Measurements from ENCODE around the gene ELOVL5.
"Not testable (repeated sequence)": the region's sequence is repeated elsewhere in the genome, so short reads cannot be mapped to it uniquely, and the experiment has no call there.

The ELOVL5 gene

GRCh38 chr6:53352360-53352759 lies 3.6 kb upstream of the ELOVL5 start:
- no peak overlapping the region for H3K4me2 ChIP-seq (ENCODE audit: low read length)
- TF ChIP-seq CTCF (IDR thresholded peaks at IDR 0.05; ENCODE audit: low read depth, low read length) (no peak), EZH2phosphoT487 (IDR thresholded peaks at IDR 0.05; ENCODE audit: low read depth) (no peak)
- H3K27ac ChIP-seq (ENCODE audit: low read length), result no peak overlapping the region
- peaks cover 42% of the 10 kb centered on the region for H3K27me3 ChIP-seq (ENCODE audit: low read depth, low read length)
- no peak overlapping the region for H2AFZ ChIP-seq (ENCODE audit: low read depth, low read length)
- no peaks in the 10 kb centered on the region for H4K20me1 ChIP-seq (ENCODE audit: insufficient read depth, low read length)
- H3K79me2 ChIP-seq (ENCODE audit: low read length), result peaks cover 13% of the 10 kb centered on the region
- no peaks in the 10 kb centered on the region for H3K9me3 ChIP-seq (ENCODE audit: insufficient read depth, low read length)
- peaks cover 9% of the 10 kb centered on the region for H3K4me1 ChIP-seq (ENCODE audit: low read length)
- H3K4me3 ChIP-seq (ENCODE audit: low read length), result no peak overlapping the region
- no peak overlapping the region for H3K9ac ChIP-seq (ENCODE audit: low read length)
- H3K36me3 ChIP-seq (replicated peaks; ENCODE audit: low read depth, low read length), result no peaks in the 10 kb centered on the region

- H3K79me2 ChIP-seq (ENCODE audit: low read length), result peaks cover 44% of the 10 kb centered on the region
- H3K27ac ChIP-seq (ENCODE audit: low read length), result peak overlapping the region; percentile 9; the same call in 1 of the 2 replicates
- H3K4me3 ChIP-seq (ENCODE audit: low read length), result peak overlapping the region; percentile 86
- H3K4me1 ChIP-seq (ENCODE audit: low read length), result peaks cover 23% of the 10 kb centered on the region
- TF ChIP-seq EZH2phosphoT487 (IDR thresholded peaks at IDR 0.05; ENCODE audit: low read depth) (no peak), CTCF (IDR thresholded peaks at IDR 0.05; ENCODE audit: low read depth, low read length) (no peak)
- H3K36me3 ChIP-seq (replicated peaks; ENCODE audit: low read depth, low read length), result peaks cover 22% of the 10 kb centered on the region
- H3K27me3 ChIP-seq (ENCODE audit: low read depth, low read length), result peaks cover 29% of the 10 kb centered on the region
- H2AFZ ChIP-seq (ENCODE audit: low read depth, low read length), result peak overlapping the region; percentile 70
- H3K4me2 ChIP-seq (ENCODE audit: low read length), result peak overlapping the region; percentile 86
- H3K9me3 ChIP-seq (ENCODE audit: insufficient read depth, low read length), result no peaks in the 10 kb centered on the region
- peak overlapping the region; percentile 76 for H3K9ac ChIP-seq (ENCODE audit: low read length)
- peaks cover 29% of the 10 kb centered on the region for H4K20me1 ChIP-seq (ENCODE audit: insufficient read depth, low read length)
Observed at GRCh38 chr6:53349209-53349693, 501 bp upstream of the ELOVL5 start.

- peak overlapping the region; percentile 76 for H3K9ac ChIP-seq (ENCODE audit: low read length)
- H3K4me3 ChIP-seq (ENCODE audit: low read length), result peak overlapping the region; percentile 86
- 0 out of 2 replicates have a peak overlapping the region, but pooled peaks have one; percentile 39 for H2AFZ ChIP-seq (ENCODE audit: low read depth, low read length)
- H3K79me2 ChIP-seq (ENCODE audit: low read length), result peaks cover 57% of the 10 kb centered on the region
- peaks cover 39% of the 10 kb centered on the region for H4K20me1 ChIP-seq (ENCODE audit: insufficient read depth, low read length)
- H3K9me3 ChIP-seq (ENCODE audit: insufficient read depth, low read length), result no peaks in the 10 kb centered on the region
- peak overlapping the region; percentile 48 for H3K27ac ChIP-seq (ENCODE audit: low read length)
- TF ChIP-seq CTCF (IDR thresholded peaks at IDR 0.05; ENCODE audit: low read depth, low read length) (no peak), EZH2phosphoT487 (IDR thresholded peaks at IDR 0.05; ENCODE audit: low read depth) (no peak)
- H3K36me3 ChIP-seq (replicated peaks; ENCODE audit: low read depth, low read length), result peaks cover 27% of the 10 kb centered on the region
- peaks cover 19% of the 10 kb centered on the region for H3K27me3 ChIP-seq (ENCODE audit: low read depth, low read length)
- H3K4me1 ChIP-seq (ENCODE audit: low read length), result peaks cover 22% of the 10 kb centered on the region
- H3K4me2 ChIP-seq (ENCODE audit: low read length), result peak overlapping the region; percentile 86
Observed at GRCh38 chr6:53347921-53348370, 804 bp downstream of the ELOVL5 start.

GRCh38 chr6:53347250-53347920 lies 1.4 kb downstream of the ELOVL5 start:
- Histone ChIP-seq H3K27ac (ENCODE audit: low read length) (peak overlapping the region; percentile 48), H3K36me3 (replicated peaks; ENCODE audit: low read depth, low read length) (peaks cover 27% of the 10 kb centered on the region), H2AFZ (ENCODE audit: low read depth, low read length) (no peak overlapping the region), H3K4me2 (ENCODE audit: low read length) (peak overlapping the region; percentile 86), H3K79me2 (ENCODE audit: low read length) (peaks cover 63% of the 10 kb centered on the region), H3K9ac (ENCODE audit: low read length) (peak overlapping the region; percentile 76), H4K20me1 (ENCODE audit: insufficient read depth, low read length) (peaks cover 43% of the 10 kb centered on the region), H3K9me3 (ENCODE audit: insufficient read depth, low read length) (no peaks in the 10 kb centered on the region), H3K4me3 (ENCODE audit: low read length) (peak overlapping the region; percentile 86), H3K4me1 (ENCODE audit: low read length) (peaks cover 26% of the 10 kb centered on the region), H3K27me3 (ENCODE audit: low read depth, low read length) (peaks cover 14% of the 10 kb centered on the region)
- no peak for TF ChIP-seq EZH2phosphoT487 (IDR thresholded peaks at IDR 0.05; ENCODE audit: low read depth)
- TF ChIP-seq CTCF (IDR thresholded peaks at IDR 0.05; ENCODE audit: low read depth, low read length), result no peak

GRCh38 chr6:53346049-53346448 lies 2.7 kb downstream of the ELOVL5 start:
- H3K9ac ChIP-seq (ENCODE audit: low read length); H3K27ac ChIP-seq (ENCODE audit: low read length); H3K4me3 ChIP-seq (ENCODE audit: low read length); H3K9me3 ChIP-seq (ENCODE audit: insufficient read depth, low read length); H3K4me2 ChIP-seq (ENCODE audit: low read length); H2AFZ ChIP-seq (ENCODE audit: low read depth, low read length); H3K27me3 ChIP-seq (ENCODE audit: low read depth, low read length): not testable (repeated sequence)
- peaks cover 57% of the 10 kb centered on the region for H4K20me1 ChIP-seq (ENCODE audit: insufficient read depth, low read length)
- peaks cover 29% of the 10 kb centered on the region for H3K36me3 ChIP-seq (replicated peaks; ENCODE audit: low read depth, low read length)
- H3K4me1 ChIP-seq (ENCODE audit: low read length), result peaks cover 30% of the 10 kb centered on the region
- H3K79me2 ChIP-seq (ENCODE audit: low read length), result peaks cover 76% of the 10 kb centered on the region

Data from OCI-LY3 (cell line).